Measurements from ENCODE around the gene LCN15.
"Not testable (repeated sequence)": the region's sequence is repeated elsewhere in the genome, so short reads cannot be mapped to it uniquely, and the experiment has no call there.

LCN15 gene

DNA sequence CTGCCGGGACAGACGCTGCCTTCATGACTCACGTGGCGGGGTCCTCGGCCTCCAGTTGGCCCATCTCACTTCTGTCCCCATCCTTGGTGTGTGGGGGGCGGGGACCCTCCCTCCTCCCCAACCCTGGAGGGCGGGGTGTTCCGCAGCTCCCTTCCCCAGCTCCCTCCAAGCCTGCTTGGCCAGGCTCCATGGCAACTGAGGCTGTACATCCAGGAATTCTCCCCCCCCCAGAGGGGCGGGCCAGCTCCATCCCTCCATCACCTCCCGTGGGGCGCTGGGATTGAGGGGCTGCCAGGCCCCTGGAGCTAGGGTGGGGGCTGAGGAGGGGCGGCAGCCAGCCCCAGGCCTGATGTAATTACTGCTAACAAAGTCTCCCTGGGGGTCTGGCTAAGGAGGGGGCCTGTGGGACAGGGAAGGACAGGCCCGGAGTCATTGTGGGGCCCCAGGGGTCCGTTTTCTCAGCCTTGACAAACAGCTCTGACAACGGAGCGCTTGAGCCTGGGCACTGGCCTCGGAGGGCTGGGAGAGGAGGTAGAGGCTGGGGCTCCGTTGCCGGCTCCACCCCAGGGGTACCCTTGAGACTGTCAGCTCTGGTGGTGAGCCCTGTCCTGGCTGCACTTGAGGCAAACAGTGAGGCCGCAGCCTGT is 43.9 kb downstream of the LCN15 start:
- DNase-seq, result no peak

GRCh38 chr9:136719195-136719880 is 45.0 kb downstream of the LCN15 start:
- DNase-seq, result no peak

GRCh38 chr9:136718345-136719194 is 45.7 kb downstream of the LCN15 start:
- DNase-seq, result no peak

DNA sequence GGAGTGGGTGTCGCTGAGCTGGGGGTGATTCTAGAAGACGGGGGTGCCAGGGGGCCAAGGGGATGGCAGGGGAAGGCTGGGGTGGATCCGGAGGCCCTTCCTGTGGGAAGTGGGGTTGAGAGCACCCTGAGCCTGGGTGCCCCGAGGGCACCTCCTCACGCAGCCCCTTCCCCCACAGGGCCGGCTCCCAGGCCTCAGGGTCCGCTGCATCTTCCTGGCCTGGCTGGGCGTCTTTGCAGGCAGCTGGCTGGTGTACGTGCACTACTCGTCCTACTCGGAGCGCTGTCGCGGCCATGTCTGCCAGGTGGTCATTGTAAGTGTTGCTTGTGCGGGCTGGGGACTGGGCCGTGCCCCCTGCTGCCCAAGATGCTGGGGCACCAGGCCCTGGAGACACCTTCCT is 46.9 kb downstream of the LCN15 start:
- no peak for DNase-seq

DNA sequence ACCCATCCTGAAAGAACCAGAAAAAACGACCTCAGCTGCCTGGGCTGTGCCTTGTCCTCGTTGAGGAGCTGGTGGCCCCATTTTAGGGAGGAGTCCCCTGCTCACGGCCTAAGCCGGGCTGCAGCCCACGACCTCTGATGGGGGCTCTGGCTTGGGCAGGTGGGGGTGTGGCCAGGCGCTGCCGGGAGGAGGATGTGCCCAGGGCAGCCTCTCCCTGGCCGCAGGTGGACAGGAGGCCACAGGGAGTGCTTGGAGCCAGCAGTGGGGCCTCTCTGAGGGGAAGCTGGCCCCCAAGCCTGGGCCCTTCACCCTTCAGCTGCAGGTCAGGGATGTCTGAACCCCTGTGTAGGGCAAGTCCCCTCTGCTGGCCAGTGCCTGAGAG is 49.4 kb downstream of the LCN15 start:
- DNase-seq, result no peak

DNA sequence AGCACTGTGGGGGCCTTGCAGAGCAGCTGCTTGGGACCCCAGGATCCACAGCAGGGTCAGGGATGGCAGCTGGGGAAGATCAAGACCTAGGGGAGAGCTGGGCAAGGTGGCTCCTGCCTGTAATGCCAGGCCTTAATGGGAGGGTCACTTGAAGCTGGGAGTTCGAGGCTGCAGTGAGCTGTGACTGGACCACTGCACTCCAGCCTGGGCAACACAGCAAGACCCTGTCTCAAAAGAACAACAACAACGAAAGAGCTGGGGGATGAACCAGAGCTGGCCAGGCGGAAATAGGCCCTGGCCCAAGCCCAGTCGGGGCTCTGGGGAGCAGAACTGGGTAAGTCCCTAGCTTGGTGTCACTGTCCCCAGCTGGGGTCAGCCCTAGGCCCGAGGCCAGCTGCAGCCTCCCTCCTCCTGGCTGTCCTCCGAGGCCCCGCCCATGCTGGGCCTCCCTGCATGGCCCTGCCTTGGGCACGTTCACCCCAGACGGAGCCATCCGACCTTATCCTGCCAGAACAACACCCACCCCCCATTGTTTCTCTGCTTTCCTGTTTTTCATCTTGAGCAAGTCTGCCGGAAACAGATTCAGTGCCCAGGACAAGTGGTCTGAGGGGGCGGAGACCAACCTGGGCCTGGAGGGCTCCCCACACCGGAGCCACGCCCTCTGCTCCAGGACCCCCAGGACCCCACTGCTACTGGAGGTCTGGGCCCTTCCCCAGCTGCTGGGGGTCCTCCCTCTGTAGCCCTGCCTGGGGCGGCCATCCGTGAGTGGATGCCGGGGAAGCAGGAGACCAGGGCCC is 50.0 kb downstream of the LCN15 start:
- no peak for DNase-seq

GRCh38 chr9:136713550-136713949 is 50.8 kb downstream of the LCN15 start:
- DNase-seq, result peak in 1 of 2 experiments; percentile 36

GRCh38 chr9:136712690-136713544 is 51.4 kb downstream of the LCN15 start:
- DNase-seq, result no peak

DNA sequence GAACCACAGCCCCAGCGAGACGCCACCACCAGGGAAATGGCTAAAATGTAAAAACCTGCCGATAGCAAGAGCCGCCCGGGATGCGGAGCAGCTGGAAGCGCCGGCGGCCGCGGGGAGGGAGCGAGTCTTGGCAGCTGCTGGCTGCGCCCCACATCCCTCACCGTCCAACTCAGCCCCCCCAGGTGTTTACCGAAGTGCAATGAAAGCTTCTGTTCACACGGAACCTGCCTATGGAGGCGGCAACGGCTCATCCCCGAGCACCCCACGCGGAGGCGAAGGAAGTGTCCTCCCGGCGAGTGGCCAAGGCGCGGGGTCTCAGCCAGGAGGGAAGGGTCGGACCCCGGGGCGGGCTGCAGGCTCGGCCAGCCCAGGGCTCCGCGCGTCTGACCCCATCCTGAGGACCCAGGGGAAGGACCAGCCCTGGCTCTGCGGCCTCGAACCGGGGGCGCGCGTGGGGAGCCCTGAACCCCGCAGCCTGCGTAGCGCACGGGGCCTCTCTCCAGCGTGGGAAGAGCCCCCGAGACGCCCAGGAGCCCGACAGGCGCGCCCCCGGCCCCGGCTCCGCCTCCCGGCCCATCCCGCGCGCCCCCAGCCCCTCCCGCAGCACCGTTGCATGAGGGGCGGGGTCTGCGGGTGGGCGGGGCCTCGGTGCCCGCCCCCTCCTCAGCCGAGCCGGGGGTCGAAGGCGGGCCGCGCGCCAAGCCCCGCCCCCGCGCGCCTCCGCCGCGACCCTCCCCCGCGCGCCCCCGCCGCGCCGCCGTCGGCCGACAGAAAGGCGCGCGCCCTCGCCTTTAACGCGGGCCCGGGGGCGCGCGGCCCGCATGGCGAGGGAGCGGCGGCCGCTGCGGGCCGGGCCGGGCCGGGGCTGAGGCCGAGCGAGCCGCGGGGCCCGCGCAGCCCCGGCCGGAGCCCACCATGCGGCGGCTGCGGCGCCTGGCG is 52.3 kb downstream of the LCN15 start, which contains the start of gene DIPK1B:
Gene DIPK1B (plus strand): TSS at position 822 of the 939 bp plus-strand sequence. CDS start 94 bp downstream, at position 916.
- peak in 1 of 2 experiments; percentile 34 for DNase-seq

DNA sequence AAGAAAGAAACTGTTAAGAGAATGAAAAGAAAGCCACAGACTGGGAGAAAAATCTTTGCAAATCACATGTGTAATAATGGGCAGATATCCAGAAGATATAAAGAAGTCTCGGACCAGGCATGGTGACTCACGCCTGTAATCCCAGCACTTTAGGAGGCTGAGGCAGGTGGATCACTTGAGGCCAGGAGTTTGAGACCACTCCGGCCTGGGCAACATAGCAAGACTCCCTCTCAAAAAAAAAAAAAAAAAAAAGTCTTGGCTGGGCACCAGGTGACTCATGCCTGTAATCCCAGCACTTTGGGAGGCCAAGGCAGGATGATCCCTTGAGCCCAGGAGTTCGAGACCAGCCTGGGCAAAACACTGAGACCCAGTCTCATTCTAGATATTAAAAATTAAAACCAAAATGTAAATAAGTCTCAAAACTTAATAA is 53.1 kb downstream of the LCN15 start:
- not testable (repeated sequence) for DNase-seq

DNA sequence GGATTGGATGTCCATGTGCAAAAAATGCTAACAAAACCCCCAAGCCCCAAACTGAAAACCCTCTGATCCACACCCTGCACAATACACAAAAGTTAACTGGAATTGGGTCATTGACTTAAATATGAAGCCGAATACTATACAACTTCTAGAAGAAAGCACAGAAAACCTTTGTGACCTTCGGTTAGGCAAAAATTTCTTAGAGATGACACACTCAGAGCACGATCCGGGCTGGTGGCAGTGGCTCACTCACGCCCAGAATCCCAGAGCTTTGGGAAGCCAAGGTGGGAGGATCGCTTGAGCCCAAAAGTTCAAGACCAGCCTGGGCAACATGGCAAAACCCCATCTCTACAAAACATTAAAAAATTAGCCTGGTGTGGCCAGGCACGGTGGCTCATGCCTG is 53.8 kb downstream of the LCN15 start:
- no peak for DNase-seq

Measured in SHP77 (cell line).